B cell (primary cell): ENCODE results near the gene TOP2B.

ENCODE experiments used
- EZH2 ChIP-seq: IDR thresholded peaks from 2 replicates; pipeline ENCODE4 v1.6.1; 2012; ENCODE audit warnings: borderline replicate concordance, low read depth, mild to moderate bottlenecking, moderate library complexity, low read length; ENCODE audit not compliant: insufficient read depth, poor library complexity, severe bottlenecking
- TF ChIP-seq, protein P1 (sequence below): fragments of 200-600 bp; IDR thresholded peaks from one replicate; pipeline ENCODE4 v1.8.0; 2022; ENCODE audit warnings: antibody characterized with exemption, mild to moderate bottlenecking

DNA sequence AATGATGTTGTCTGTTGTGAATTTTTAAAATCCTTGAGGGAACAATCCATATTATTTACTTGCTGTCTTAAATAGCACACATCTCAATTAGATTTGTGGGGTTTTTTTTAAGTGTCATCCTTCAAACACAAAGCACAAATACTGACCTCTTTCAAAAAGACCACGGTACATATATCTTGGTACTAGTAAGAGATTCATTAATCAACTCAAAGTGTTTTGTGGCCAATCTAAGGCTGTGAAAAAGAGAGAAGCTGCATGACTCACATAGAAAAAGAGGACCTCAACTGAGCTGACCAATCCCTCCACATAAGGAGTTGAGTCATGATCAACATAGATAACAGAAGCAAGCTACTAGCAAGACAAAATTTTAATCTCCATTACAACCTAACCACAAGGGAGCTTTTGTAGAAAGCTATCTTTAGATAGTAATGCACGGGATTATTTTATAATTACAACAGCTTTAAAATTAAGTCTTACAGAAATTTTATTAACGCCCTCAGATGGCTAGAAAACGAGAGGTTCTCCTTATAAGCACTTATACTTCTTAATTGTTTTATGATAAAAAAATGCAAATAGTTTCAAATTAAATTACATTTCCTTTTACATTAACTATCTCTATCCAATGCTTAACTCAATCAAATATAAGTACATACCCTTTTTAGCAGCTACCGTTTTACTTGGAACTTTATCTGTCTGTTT lies 60.5 kb downstream of the TOP2B start:
- TF ChIP-seq, protein P1, sequence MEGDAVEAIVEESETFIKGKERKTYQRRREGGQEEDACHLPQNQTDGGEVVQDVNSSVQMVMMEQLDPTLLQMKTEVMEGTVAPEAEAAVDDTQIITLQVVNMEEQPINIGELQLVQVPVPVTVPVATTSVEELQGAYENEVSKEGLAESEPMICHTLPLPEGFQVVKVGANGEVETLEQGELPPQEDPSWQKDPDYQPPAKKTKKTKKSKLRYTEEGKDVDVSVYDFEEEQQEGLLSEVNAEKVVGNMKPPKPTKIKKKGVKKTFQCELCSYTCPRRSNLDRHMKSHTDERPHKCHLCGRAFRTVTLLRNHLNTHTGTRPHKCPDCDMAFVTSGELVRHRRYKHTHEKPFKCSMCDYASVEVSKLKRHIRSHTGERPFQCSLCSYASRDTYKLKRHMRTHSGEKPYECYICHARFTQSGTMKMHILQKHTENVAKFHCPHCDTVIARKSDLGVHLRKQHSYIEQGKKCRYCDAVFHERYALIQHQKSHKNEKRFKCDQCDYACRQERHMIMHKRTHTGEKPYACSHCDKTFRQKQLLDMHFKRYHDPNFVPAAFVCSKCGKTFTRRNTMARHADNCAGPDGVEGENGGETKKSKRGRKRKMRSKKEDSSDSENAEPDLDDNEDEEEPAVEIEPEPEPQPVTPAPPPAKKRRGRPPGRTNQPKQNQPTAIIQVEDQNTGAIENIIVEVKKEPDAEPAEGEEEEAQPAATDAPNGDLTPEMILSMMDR, result no peak
- no peak for TF ChIP-seq EZH2
